DOHH2 (cell line): ENCODE results near the gene PGGHG.

Experiments
- H3F3A ChIP-seq: fragments of 200-600 bp; sonication (generic), shearing (Covaris generic); 2 replicates; pipeline ENCODE4 v1.6.0; 2016; ENCODE audit warnings: antibody characterized with exemption, mild to moderate bottlenecking; ENCODE audit not compliant: control insufficient read depth, insufficient read depth
- H3K27ac ChIP-seq: fragments of 200-600 bp; sonication (generic); 2 replicates; pipeline ENCODE4 v1.5.1; 2014; ENCODE audit warnings: low read depth, mild to moderate bottlenecking, low read length, moderate library complexity
- H3K27me3 ChIP-seq: fragments of 200-600 bp; sonication (generic); 2 replicates; pipeline ENCODE4 v1.6.1; 2014; ENCODE audit warnings: mild to moderate bottlenecking, low read length, mixed read lengths; ENCODE audit not compliant: control insufficient read depth
- H3K36me3 ChIP-seq: fragments of 200-600 bp; sonication (generic); 2 replicates; pipeline ENCODE4 v1.6.1; 2014; ENCODE audit warnings: mild to moderate bottlenecking, low read length, moderate library complexity, mixed read lengths; ENCODE audit not compliant: control insufficient read depth
- H3K4me1 ChIP-seq: fragments of 200-600 bp; sonication (generic); 2 replicates; pipeline ENCODE4 v1.6.1; 2014; ENCODE audit warnings: mild to moderate bottlenecking, low read length, mixed read lengths; ENCODE audit not compliant: control insufficient read depth
- H3K4me2 ChIP-seq: fragments of 200-600 bp; sonication (generic); 2 replicates; pipeline ENCODE4 v1.6.0; 2014; ENCODE audit warnings: mild to moderate bottlenecking, low read length, moderate library complexity
- H3K4me3 ChIP-seq: fragments of 200-600 bp; sonication (generic); 2 replicates; pipeline ENCODE4 v1.5.1; 2014; ENCODE audit warnings: mild to moderate bottlenecking, low read length, mixed read lengths
- H3K79me2 ChIP-seq: fragments of 200-600 bp; sonication (generic); 2 replicates; pipeline ENCODE4 v1.6.1; 2014; ENCODE audit warnings: mild to moderate bottlenecking, low read length, mixed read lengths; ENCODE audit not compliant: control insufficient read depth
- H3K9me2 ChIP-seq: fragments of 200-600 bp; sonication (generic); replicated peaks from 2 replicates; pipeline ENCODE4 v1.6.1; 2014; ENCODE audit warnings: mild to moderate bottlenecking, low read length, mixed read lengths; ENCODE audit not compliant: control insufficient read depth
- H3K9me3 ChIP-seq: fragments of 200-600 bp; sonication (generic); 2 replicates; pipeline ENCODE4 v1.6.1; 2014; ENCODE audit warnings: antibody characterized with exemption, low read length, mixed read lengths; ENCODE audit not compliant: control insufficient read depth, insufficient read depth
- H4K20me1 ChIP-seq: fragments of 200-600 bp; sonication (generic); 2 replicates; pipeline ENCODE4 v1.6.0; 2014; ENCODE audit warnings: low read depth, mild to moderate bottlenecking, antibody characterized with exemption, low read length, moderate library complexity; ENCODE audit not compliant: control insufficient read depth, insufficient read depth
- CTCF ChIP-seq: fragments of 200-600 bp; sonication (generic); IDR thresholded peaks from one replicate; pipeline ENCODE4 v1.5.1; 2014; ENCODE audit warnings: antibody characterized with exemption, mild to moderate bottlenecking, low read depth, low read length; ENCODE audit not compliant: poor library complexity, severe bottlenecking
- EZH2phosphoT487 ChIP-seq: fragments of 200-600 bp; sonication (generic); IDR thresholded peaks from 2 replicates; pipeline ENCODE4 v1.6.1; 2017; ENCODE audit warnings: borderline replicate concordance, mild to moderate bottlenecking, antibody characterized with exemption, low read length, moderate library complexity, mixed read lengths

Gene PGGHG

GRCh38 chr11:334264-334994 is 45.5 kb downstream of the PGGHG start:
- Histone ChIP-seq H3K4me2 (no peak overlapping the region), H3K4me1 (peaks cover 30% of the 10 kb centered on the region), H3K4me3 (no peak overlapping the region), H4K20me1 (no peaks in the 10 kb centered on the region), H3K36me3 (no peaks in the 10 kb centered on the region), H3K27ac (no peak overlapping the region), H3F3A (peaks cover 6% of the 10 kb centered on the region), H3K27me3 (no peaks in the 10 kb centered on the region), H3K79me2 (no peaks in the 10 kb centered on the region), H3K9me3 (peaks cover 2% of the 10 kb centered on the region; the same call in 1 of the 2 replicates), H3K9me2 (no peaks in the 10 kb centered on the region)
- TF ChIP-seq EZH2phosphoT487 (no peak), CTCF (no peak)

GRCh38 chr11:335779-336658 is 47.1 kb downstream of the PGGHG start:
- H3K27me3 ChIP-seq, result no peaks in the 10 kb centered on the region
- no peak overlapping the region for H3K27ac ChIP-seq
- peak overlapping the region; percentile 0; the same call in 1 of the 2 replicates for H3K4me2 ChIP-seq

GRCh38 chr11:336659-337198 is 47.8 kb downstream of the PGGHG start:
- Histone ChIP-seq H4K20me1 (no peaks in the 10 kb centered on the region), H3K4me3 (no peak overlapping the region), H3K36me3 (no peaks in the 10 kb centered on the region), H3K4me1 (peaks cover 41% of the 10 kb centered on the region), H3K79me2 (no peaks in the 10 kb centered on the region), H3K4me2 (no peak overlapping the region), H3K9me3 (no peaks in the 10 kb centered on the region), H3K27ac (no peak overlapping the region), H3K27me3 (no peaks in the 10 kb centered on the region), H3F3A (no peaks in the 10 kb centered on the region), H3K9me2 (no peaks in the 10 kb centered on the region)
- TF ChIP-seq CTCF, result no peak
- no peak for TF ChIP-seq EZH2phosphoT487

More at GRCh38 chr11:335779-336658, 47.1 kb downstream of the PGGHG start:
- peaks cover 34% of the 10 kb centered on the region for H3K4me1 ChIP-seq
- H3F3A ChIP-seq, result no peaks in the 10 kb centered on the region
- H3K4me3 ChIP-seq, result no peak overlapping the region
- no peaks in the 10 kb centered on the region for H3K79me2 ChIP-seq
- TF ChIP-seq EZH2phosphoT487 (no peak), CTCF (no peak)
- H4K20me1 ChIP-seq, result no peaks in the 10 kb centered on the region
- H3K9me3 ChIP-seq, result no peaks in the 10 kb centered on the region
- H3K36me3 ChIP-seq, result no peaks in the 10 kb centered on the region
- H3K9me2 ChIP-seq, result no peaks in the 10 kb centered on the region
